Femur (tissue), 1 donor: ENCODE results near the gene STPG2.
"Not testable (repeated sequence)": the region's sequence is repeated elsewhere in the genome, so short reads cannot be mapped to it uniquely, and the experiment has no call there.

Experiments used
- DNase-seq: peaks from one replicate; pipeline ENCODE4 v3.0.0-alpha.2; 2017

STPG2 gene

DNA sequence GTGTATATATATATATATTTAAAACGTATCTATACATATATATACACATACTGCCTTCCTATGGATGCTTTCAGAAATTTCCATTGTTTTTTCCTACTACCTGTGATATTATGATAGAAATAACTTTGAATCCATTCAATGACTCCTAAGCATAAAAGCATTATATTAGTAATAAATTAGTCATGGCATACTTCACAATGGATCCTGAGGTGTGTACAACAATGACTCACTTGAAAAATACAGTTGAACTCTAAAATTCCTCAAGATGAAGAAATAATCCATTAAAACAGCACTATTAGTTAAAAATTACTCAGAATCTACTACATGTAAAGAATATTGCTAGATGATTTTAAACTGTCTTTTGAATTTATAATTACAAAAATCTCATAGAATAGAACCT is 201.1 kb downstream of the STPG2 start:
- no peak for DNase-seq

DNA sequence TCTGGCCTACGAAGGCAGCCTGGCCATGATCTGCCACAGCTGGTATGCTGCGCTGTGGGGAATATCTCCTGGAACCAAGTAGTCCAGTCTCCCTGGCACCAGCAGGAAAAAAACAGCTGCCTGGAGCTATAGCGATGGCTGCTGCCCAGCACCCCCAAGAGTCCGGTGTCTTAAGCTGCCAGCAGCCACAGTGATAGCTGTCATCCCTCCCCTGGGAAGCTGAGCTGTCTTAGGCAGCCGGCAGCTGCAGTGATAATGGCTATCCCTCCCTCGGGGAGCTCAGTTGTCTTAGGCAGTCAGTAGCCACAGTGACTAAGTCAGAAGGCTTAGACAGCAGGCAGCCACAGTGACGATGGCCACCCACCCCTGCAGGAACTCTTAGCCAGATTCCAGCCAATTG is 205.1 kb downstream of the STPG2 start:
- DNase-seq, result no peak

DNA sequence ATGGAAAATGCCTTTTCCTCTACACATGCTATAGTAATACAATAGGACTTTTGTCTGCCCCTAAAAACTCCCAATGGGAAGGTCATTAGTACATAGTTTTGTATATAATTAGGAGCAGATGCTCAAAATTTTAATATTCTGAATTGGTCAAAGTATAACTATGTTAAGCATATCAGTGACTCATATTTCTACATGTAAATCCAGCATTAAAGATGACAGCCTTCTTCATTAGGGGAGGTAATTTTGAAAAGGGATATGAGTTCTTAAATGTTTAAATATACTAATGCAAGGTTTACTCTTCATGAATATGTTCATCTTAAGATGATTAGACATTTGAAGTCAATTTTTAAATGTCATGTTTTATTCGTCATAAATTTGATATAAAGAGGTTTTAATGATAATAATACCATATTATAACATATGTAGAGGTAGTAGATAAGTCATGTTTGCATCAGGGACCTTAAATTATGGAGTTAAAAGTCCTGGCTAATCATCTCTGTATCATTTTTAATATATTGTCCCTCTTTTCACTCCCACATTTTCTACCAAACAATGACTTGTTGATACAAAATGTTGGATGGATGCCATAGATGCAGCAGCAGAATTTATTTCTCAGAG is 218.8 kb downstream of the STPG2 start:
- no peak for DNase-seq

DNA sequence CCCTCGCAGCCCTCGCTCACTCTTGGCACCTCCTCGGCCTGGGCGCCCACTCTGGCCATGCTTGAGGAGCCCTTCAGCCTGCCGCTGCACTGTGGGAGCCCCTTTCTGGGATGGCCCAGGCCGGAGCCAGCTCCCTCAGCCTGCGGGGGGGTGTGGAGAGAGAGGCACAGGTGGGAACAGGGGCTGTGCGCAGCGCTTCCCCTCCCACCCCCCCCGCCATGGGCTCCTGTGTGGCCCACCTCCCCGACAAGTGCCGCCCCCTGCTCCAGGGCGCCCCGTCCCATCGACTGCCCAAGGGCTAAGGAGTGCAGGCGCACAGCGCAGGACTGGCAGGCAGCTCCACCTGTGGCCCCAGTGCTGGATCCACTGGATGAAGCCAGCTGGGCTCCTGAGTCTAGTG is 220.2 kb downstream of the STPG2 start:
- no peak for DNase-seq

DNA sequence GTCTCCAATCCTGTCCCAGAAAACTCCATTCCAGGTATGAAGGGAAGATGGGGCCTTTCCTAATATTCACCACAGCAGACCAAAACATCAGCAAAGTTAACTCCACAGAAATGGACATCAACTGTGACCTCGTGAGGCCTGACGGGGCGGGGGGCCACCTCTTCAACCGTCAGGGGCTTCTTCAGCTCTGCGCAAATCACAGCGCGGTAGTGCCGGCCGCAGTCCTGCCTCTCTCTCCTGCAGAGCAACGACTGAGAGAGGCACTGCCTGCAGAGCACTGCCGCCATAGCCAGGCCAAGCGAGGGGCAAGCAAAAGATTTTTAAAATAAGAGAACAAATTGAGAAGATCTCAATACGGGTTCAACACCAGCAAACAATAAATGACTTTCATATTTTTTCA is 226.2 kb downstream of the STPG2 start:
- DNase-seq, result no peak

DNA sequence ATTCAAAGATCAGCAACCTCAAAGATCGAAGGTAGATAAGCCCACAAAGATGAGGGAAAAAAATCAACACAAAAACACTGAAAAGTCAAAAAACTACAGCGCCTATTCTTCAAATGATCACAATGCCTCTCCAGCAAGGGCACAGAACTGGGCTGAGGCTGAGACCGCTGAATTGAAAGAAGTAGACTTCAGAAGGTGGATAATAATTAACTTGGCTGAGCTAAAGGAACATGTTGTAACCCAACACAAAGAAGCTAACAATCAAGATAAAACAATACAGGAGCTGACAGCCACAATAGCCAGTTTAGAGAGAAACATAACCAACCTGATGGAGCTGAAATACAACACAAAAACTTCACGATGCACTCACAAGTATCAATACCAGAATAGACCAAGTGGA is 231.1 kb downstream of the STPG2 start:
- no peak for DNase-seq

DNA sequence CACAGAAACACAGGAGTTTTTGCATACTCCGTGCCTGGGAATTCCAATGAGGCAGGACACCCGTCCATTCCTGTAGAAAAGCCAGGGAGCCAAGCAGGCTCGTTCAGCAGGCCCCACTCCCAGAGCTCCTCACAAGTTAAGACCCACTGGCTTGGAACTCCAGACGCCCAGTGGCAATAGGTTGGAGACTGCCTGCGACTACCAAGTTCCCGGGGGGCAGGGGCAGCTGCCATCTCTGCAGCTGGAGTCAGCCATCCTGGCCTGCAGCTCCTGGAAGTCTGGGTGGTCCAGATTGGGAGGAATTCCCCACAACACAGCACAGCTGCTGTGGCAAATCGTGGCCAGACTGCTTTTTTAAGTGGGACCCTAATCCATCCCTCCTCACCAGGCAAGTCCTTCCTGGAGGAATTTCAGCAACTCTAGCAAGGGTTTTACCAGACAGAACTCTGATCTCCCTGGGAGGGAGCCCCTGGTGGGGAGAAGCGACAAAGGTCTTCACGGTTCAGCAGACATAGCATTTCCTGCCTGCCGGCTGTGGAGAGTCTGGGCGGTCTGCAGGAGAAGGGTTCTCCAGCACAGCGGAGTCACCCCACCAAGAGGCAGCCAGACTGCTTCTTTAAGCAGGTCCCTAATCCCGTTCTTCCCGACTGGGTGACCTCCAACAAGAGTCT is 231.9 kb downstream of the STPG2 start:
- DNase-seq, result no peak

DNA sequence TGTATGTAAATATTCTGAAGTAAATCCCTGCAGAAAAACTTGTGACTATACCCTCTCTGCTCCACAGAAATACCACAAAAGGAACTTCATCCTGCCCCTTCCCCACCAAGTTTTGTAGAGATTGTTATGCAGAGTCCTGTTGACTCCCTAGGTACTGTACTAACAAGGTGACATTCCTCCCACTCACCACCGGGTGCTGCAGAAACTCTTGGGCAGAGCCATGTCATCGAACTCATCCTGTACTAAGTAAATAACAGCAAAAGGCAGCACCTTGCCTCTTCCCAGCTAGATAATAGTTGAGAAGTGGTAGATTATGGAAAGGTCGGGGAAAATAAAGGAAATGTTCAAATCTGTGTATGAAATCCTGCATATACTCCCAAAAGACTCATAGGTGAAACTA is 233.3 kb downstream of the STPG2 start:
- DNase-seq, result no peak

DNA sequence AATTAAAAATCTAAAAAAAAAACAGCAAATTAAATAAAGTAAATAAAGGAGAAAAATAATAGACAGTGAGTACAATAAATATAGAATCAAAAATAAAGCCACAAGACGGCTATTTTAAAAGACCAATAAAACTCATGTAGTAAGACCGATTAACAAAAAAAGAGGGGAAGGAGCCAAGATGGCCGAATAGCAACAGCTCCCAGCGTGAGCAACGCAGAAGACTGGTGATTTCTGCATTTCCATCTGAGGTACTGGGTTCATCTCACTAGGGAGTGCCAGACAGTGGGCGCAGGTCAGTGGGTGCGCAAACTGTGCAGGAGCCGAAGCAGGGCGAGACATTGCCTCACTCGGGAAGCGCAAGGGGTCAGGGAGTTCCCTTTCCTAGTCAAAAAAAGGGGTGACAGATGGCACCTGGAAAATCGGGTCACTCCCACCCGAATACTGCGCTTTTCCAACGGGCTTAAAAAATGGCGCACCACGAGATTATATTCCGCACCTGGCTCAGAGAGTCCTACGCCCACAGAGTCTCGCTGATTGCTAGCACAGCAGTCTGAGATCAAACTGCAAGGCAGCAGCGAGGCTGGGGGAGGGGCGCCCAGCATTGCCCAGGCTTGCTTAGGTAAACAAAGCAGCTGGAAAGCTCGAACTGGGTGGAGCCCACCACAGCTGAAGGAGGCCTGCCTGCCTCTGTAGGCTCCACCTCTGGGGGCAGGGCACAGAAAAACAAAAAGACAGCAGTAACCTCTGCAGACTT is 239.7 kb downstream of the STPG2 start:
- not testable (repeated sequence) for DNase-seq

DNA sequence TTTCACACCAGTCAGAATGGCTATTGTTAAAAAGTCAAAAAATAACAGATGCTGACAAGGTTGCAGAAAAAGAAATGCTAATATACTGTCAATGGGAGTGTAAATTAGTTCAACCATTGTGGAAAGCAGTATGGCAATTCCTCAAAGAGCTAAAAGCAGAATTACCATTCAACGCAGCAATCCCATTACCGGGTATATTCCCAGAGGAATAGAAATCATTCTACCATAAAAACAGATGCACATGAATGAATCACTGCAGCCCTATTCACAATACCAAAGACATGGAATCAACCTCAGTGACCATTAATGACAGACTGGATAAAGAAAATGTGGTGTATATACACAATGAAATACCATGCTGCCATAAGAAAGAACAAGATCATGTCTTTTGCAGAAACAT is 243.0 kb downstream of the STPG2 start:
- DNase-seq, result no peak

DNA sequence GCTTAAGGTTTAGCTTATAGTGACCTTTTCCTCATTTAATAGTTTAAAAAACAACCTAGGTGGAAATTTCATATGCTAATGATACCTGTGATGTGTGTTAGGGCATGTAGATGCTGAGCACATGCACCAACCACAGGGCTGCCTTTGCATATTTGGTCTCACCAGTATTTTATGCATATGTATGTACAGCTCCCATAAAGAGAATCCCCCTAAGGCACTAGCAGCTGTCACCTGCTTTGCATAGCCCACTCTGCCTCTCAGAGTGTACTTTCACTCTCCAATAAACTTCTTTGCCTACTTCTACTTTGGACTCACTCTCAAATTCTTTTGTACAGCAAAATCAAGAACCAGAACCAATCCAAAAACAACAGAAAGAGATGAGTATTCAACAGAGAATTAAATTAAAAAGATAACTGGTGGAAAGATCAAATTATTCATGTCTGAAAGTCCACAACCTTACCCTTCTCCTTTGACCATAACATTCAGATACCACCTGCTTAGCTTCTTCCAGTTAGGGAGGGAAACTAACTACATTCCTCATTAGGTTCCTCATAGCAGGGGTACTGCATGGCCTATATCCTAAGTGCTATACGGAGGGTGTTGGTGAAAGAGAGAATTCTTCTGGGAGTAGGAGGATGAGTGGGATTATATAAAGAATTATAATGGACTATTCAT is 250.5 kb downstream of the STPG2 start:
- no peak for DNase-seq

DNA sequence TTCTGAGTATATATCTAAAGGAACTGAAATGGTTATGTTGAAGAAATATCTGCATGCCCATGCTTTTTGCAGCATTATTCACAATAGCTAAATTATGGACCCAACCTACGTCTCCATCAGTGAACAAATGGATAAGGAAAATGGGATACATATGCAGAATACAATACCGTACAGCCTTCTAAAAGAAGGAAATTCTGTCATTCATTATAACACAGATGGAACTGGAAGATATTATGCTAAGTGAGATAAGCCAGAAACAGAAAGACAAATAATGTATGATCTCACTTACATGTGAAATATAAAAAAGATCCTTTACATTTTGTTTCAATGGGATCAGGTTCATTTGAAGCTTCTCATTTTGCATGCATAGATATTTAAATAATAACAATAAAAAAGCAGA is 263.3 kb downstream of the STPG2 start:
- DNase-seq, result no peak

DNA sequence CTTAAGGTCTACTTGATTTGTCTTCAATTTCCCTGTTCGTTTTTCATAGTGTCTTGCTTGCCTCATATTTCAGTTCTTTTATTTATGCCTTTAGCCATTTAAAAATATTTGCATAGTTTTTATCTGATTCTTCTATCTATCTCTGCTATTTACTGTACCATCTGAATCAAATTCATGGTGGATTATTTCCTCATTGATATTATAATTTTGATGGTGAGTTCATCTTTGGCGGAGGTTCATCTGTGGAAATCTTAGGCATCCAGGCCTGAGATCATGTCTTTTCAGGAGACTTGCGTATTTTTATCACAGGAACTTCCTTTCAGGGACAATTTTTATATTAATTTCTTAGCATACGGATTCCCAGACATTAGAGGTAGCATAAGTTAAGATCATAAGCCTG is 275.2 kb downstream of the STPG2 start:
- DNase-seq, result no peak

DNA sequence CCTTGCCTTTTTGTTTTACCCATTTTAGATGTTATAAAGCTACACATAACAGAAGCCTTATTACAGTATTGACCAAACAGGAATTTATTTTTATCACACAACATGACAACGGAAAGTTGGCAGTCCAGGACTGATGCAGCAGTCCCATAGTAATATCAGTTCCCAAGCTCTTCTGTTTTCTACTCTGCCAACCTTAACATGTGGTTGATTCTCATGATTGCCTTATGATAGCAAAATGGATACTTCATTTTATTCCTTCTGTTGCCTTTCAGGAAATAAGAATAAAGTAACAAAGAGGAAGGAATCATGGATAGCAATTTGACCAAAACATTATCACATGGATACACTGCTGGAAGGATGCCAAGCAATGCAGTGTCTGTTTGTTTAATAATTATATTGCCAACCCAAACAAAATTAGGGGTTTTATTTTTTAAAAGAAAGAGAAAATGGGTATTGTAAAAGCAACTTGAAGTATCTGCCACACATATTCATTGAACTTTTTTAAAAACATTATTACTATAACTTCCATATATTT is 275.7 kb downstream of the STPG2 start:
- no peak for DNase-seq

DNA sequence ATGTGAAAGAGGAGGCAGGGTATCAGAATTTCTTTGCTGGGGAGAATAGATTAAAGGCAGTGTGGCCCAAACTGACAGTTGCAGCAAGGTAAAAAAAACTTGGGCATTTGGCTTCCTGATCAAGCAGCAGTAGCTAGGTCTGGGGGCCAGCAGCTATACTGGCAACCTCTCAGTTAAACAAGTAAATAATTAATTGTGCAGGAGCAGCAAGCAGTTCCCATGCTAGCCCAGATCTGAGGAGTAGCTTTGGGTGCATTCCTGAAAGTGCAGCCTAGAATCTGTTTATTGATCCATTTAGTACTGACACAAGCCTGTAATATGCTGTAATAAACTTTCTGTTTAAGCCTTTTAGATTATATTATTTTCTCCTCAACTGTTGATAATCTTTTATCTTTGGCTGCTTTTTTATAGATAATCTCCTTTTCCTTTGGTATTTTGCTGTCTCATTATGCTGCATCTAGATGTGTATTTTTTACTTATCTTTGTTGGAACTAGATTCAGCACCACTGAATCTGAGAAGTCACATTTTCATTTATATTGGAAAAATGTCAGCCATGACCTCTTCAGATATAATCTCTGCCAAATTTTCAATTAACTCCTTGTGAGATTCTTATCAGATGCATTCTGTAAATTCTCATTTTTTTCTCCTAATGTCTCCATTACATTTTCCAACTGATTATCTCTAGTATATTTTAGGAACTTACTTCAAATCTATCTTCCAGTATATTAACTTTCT is 276.3 kb downstream of the STPG2 start:
- DNase-seq, result no peak

DNA sequence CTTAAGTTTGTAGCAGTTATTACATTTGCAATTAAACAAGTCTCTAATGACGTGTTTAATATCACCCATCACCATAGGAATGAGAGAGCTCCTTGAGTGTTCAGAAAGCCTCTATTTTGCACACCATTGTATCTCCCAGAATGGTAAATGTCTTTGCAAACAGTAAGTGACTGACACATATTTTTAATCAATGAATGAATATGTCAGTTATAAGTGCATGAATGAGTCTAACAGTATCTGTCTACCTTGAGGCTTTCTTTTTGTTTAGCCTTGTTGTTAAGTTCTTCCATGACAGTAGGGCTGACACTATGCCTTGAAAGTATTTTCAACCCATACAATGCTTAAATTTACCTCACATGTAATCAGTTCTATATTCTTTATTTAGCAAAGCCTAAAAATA is 292.2 kb downstream of the STPG2 start:
- no peak for DNase-seq

DNA sequence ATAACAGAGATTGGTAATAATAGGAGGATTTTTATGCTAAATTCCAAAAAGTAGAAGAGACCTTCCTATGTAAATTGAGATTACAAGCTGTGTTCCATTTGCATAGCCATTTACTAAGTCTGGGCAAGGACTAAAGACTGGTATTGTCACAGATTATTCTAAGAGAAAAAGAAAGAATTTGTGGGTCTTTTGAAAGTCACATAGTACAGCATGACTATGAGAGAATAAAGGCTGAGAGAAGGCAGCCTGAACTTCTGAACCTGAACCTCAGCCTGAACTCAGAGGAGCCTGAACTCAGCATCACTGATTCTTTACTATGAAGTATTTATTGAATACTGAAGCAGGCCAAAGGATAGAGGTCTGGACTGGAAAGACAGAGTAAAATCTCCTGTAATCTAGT is 297.5 kb downstream of the STPG2 start:
- DNase-seq, result no peak

DNA sequence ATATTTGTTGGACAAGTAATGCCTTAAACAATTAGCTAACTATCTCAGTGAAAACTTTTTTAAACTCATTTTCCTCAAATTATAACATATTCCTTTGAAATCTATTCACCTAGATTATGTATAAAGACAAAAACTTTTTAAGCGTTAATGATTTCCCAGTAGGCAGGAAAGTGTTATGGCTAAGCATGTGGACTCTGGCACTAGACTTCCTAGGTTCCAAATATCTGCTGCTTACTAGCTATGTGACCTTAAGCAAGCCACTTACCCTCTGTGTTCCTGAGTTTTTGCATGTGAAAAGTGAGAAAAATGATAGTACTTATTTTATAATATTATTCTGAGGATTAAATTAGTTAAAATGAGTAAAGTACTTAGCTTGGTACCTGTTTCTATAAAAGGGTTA is 301.8 kb downstream of the STPG2 start:
- DNase-seq, result no peak

DNA sequence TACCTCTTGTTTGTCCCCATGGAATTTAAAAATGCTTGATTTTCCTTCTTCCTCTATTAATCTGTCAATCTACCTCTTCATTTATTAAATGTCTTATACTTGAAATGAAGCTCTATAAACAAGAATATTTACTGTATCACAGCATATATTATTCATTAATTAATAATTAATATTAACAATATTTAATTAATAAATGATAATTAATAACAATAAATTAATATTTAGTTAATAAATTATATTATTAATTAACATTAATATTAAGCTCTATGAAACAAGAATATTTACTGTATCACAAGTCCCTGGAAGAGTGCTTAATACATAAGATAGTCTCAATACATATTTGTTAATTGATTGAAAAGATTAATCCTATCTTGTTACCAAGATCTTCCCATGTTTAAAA is 306.6 kb downstream of the STPG2 start:
- DNase-seq, result no peak

DNA sequence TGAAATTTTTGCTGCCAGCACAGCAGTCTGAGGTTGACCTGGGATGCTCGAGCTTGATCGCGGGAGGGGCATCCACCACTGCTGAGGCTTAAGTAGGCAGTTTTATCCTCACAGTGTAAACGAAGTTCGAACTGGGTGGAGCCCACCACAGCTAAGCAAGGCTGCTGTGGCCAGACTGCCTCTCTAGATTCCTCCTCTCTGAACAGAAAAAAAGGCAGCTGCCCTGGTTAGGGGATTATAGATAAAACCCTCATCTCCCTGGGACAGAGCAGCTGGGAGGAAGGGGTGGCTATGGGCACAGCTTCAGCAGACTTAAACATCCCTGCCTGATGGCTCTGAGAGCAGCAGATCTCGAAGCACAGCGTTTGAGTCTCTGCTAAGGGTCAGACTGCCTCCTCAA is 314.6 kb downstream of the STPG2 start:
- DNase-seq, result no peak

DNA sequence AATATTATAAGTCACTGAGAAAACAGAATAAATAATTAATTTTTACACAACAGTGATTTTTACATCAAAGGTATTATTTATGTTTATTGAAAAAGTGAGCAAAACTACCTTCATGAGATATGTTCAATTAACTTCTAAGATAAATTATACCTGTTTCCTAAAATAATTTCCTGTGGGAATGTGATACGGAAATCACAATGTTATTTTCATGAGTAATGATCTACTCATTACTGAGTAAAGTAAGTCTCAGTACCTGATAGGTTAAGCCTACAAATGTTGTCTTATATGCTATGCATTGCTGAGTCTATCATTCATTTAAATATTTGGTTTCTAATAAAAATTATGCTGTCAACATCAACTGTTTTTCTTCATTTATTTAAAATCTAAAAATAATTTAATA is 324.0 kb downstream of the STPG2 start:
- no peak for DNase-seq

DNA sequence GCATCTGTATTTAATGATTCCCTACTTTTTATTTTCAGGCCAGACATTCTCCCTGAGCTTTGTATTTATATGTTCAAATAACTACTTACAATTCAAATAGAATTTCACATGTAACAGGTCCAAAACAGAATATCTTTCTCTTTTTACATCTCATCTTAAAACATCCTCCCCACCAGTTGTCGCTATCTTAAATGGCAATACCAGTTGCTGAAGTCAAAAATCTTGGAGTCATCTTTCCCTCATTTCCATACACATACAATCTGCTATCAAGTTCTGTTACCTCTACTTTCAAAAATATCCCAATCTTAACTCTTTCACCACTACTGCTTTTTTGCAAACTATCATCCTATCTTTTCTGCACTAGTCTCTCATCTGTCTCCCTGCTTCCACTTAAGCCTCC is 330.5 kb downstream of the STPG2 start:
- no peak for DNase-seq
